Activated naive CD4-positive, alpha-beta T cell treated with anti-CD3 and anti-CD28 coated beads, Interleukin-2, amount 50 U/mL, for 16 hours (primary cell): Measurements from ENCODE around the gene ADAM33.

Source experiments
- DNase-seq: peaks from one replicate; pipeline ENCODE4 v3.0.0-alpha.2; 2020

Gene ADAM33, protein sequence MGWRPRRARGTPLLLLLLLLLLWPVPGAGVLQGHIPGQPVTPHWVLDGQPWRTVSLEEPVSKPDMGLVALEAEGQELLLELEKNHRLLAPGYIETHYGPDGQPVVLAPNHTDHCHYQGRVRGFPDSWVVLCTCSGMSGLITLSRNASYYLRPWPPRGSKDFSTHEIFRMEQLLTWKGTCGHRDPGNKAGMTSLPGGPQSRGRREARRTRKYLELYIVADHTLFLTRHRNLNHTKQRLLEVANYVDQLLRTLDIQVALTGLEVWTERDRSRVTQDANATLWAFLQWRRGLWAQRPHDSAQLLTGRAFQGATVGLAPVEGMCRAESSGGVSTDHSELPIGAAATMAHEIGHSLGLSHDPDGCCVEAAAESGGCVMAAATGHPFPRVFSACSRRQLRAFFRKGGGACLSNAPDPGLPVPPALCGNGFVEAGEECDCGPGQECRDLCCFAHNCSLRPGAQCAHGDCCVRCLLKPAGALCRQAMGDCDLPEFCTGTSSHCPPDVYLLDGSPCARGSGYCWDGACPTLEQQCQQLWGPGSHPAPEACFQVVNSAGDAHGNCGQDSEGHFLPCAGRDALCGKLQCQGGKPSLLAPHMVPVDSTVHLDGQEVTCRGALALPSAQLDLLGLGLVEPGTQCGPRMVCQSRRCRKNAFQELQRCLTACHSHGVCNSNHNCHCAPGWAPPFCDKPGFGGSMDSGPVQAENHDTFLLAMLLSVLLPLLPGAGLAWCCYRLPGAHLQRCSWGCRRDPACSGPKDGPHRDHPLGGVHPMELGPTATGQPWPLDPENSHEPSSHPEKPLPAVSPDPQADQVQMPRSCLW

GRCh38 chr20:3681931-3682781 lies at the start of gene ADAM33:
Gene ADAM33 (minus strand): TSS chr20:3682010. CDS start chr20:3682004, 6 bp downstream.
- no peak for DNase-seq

DNA sequence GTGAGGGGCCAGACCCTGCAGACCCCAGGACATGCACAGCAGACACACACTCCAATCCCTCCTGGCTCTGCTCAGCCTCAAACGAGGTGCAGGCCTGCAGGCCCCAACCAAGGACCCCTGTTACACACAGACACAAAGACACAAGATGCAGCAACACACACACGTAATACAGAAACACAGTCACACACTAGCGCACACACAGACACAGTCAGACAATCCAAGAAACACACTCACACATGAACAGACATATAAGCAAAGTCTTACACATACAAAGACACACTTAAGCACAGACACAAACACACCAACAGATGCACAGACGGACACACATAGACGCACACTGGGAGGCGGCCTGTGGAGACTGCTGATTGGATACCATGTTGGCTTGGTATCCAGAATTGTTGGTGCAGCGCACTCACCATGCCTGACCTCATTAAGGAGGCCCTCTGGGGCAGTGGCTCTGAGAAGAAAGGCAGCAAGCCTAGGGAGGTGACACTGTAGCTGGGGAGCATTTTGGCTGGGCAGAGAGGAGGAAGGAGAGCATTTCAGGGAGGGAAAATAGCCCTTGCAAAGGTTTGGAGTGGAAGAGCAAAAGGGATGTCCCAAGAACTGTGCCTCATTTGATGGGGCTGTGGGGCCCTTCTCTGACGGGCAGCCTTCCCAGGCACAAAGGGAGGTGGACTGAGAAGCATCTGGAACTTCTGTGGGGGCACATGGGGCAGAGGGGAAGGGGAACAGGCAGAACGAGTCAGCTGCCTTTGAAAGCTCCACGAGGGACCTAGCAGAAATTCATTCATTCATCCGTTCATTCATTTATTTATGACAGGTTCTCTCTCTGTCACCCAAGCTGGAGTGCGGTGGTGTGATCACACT lies 49.2 kb upstream of the ADAM33 start:
- no peak for DNase-seq

GRCh38 chr20:3729811-3730540 lies 48.2 kb upstream of the ADAM33 start:
- DNase-seq: no peak

DNA sequence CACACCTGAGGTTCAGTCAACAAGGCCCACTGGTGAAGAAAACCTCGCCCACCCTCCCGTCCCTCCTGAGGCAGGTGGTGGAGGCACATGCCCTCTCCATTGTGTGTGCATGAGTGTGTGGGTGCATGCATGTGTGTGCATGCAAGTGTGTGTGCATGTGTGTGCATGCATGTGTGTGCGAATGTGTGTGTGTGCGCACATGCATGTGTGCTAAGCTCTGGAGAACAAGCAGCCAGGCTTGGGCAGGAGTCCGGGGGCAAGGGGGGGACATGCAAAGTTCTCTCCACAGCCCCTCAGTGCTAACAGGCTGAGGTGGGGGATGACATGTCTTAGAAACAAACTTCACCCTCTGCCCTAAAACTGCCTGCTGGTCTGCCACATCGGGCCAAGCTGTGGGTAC lies 47.6 kb upstream of the ADAM33 start:
- DNase-seq: no peak

GRCh38 chr20:3728876-3729275 lies 47.1 kb upstream of the ADAM33 start:
- no peak for DNase-seq

- no peak for DNase-seq
Measured at GRCh38 chr20:3728354-3728753, 46.5 kb upstream of the ADAM33 start.

- no peak for DNase-seq
Measured at GRCh38 chr20:3727401-3728021, 45.7 kb upstream of the ADAM33 start.

- DNase-seq: no peak
Measured at GRCh38 chr20:3724356-3724755, 42.5 kb upstream of the ADAM33 start.

GRCh38 chr20:3723284-3723683 lies 41.5 kb upstream of the ADAM33 start:
- DNase-seq: no peak

DNA sequence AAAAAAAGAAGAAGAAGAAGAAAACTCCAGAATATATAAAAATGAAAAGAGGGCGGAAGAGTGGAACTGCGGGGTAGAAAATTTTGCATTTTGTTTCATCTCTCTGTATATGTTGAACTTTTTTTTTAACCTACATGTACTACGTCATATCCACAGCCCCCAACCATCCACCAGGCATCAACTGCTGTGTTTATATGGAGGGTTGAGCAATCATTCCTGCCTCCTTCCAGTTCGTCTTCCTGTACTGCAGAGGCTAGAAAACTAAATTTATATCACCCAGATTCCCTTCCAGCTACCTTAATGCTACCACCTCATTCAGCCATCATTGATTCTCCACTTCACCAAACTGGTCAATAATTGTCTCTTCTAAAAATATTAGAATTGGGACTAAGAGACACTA lies 40.1 kb upstream of the ADAM33 start:
- DNase-seq: no peak

DNA sequence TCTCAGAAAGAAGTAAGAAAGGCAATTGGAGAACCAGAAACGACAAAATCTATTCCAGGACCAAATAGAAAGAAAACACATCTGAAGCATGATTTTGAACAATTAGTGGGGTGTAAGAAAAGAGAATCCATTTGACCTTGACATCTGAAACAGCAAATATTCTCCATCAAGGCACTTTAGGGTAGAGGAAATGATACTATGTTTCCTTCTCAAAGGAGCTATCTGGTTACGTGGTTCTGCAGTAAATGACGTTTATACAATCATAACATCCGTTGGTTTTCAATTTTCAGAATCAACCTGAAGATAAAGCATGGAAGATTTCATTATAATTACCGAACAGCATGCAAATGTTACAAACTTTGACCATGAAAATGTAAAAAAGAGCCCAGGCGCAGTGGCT lies 38.8 kb upstream of the ADAM33 start:
- no peak for DNase-seq

GRCh38 chr20:3720068-3720467 lies 38.3 kb upstream of the ADAM33 start:
- DNase-seq: no peak

DNA sequence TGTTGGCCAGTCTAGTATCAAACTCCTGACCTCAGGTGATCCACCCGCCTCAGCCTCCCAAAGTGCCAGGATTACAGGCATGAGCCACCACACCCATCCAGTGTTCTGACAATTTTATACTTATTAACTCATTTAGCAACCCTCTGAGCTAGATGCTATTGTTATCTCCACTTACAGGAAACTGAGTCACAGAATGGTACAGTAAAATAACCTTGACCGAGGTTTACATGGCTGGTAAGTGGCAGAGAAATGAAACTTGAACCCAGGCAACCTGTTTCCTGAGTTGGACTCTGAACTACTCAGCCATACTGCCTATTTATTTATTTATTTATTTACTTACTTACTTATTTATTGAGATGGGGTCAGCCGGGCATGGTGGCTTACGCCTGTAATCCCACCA lies 37.2 kb upstream of the ADAM33 start:
- no peak for DNase-seq

GRCh38 chr20:3716195-3716834 lies 34.5 kb upstream of the ADAM33 start:
- no peak for DNase-seq

DNA sequence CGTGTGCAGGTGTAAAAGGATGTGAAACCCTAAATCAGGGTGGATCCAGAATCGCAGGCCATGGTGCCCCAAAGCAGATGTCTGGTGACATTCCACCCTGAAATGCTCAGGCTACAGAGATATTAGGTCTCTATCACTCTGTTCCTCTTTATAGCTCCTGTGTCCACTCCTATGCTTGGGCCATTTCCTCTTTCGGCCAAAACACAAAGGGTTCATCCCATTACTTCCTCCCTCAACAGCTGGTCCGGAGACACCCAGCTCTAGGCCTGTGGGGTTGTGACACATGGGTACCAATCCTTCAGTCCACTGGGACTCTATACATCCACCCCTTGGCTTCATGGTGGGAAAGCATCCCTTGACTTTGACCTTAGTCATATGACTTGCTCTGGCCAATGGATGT lies 32.3 kb upstream of the ADAM33 start:
- DNase-seq: no peak

DNA sequence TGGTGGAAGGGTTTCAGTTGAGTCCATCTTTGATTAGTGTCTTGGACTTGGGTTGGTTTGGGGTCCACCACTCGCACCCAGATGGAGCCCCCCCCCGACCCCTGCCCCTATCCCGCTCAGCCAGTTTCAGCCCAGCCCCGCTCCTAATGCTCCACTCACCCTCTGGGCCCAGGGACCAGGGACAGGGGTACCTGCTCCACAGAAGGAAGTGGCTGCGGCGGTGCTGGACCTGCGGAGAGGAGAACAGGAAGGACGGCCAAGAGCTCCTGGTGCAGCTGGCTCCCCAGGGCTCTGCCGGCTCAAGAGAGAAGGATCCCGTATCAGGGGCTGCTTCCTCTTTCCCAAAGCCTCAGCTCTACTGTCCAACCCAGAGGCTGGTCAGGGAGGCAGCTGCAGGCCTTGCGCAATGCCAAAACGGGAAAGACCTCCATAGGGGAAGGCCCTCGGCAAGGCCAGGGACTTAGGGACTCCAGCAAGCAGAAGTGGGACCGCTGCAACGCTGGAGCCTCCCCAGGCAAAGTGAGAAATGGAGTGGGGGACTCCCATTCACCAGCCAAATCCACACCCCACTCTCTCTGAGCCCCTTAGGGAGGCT lies 30.6 kb upstream of the ADAM33 start, which contains the start of gene SIGLEC1:
TSS of gene SIGLEC1 (minus strand) at position 322 of the 595 bp plus-strand sequence. CDS start 5,472 bp downstream, outside the sequence.
- DNase-seq: no peak

DNA sequence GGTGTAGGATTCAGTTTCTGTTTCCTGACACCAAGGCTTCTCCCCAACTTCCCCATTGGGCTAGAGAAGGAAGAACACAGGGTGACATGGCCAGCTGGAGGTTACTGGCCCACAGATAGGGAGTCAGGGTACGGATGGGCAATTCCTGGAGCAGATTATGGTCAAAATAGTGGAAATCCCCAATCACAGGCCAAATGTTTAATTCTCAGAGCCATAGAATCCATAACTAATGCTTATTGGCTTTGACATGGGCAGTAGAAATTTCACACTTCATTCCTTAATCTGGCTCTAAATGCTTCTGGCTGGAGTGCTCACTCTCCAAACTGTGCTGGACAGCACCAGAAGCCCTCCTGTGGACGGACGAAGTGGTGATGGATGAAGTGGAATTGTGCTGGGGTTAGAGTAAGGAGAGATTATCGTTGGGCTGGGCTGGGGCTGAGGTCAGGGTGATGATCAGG lies 29.7 kb upstream of the ADAM33 start:
- no peak for DNase-seq

- DNase-seq: peak; percentile 71
Measured at GRCh38 chr20:3710703-3711483, 29.1 kb upstream of the ADAM33 start.

- no peak for DNase-seq
Measured at GRCh38 chr20:3710011-3710466, 28.2 kb upstream of the ADAM33 start.
